Mesendoderm (in vitro differentiated cells): Measurements from ENCODE around the gene VEGFB.

Source experiments
- DNase-seq: peaks from one replicate; pipeline ENCODE4 v3.0.0; 2013
- H2AK5ac ChIP-seq: 2 replicates; pipeline ENCODE4 v1.6.1; 2013; ENCODE audit warnings: low read length, inconsistent platforms
- H2BK120ac ChIP-seq: 2 replicates; pipeline ENCODE4 v1.6.1; 2013; ENCODE audit warnings: low read depth, mild to moderate bottlenecking, low read length, moderate library complexity, mixed read lengths
- H2BK15ac ChIP-seq: replicated peaks from 2 replicates; pipeline ENCODE4 v1.6.1; 2013; ENCODE audit warnings: low read depth, mild to moderate bottlenecking, moderate library complexity
- H2BK5ac ChIP-seq: 2 replicates; pipeline ENCODE4 v1.6.1; 2013; ENCODE audit warnings: low read length, inconsistent platforms
- H3K18ac ChIP-seq: 2 replicates; pipeline ENCODE4 v1.6.1; 2013; ENCODE audit warnings: mild to moderate bottlenecking, low read length, mixed read lengths
- H3K23ac ChIP-seq: one replicate; pipeline ENCODE4 v1.6.1; 2013; ENCODE audit warnings: low read length
- H3K27ac ChIP-seq: 2 replicates; pipeline ENCODE4 v1.5.1; 2013; ENCODE audit warnings: low read depth, mild to moderate bottlenecking, inconsistent platforms, low read length, moderate library complexity
- H3K27me3 ChIP-seq: 2 replicates; pipeline ENCODE4 v1.6.1; 2013; ENCODE audit warnings: low read length, control low read depth, mild to moderate bottlenecking, inconsistent platforms; ENCODE audit not compliant: insufficient read depth, poor library complexity
- H3K36me3 ChIP-seq: 2 replicates; pipeline ENCODE4 v1.6.1; 2013; ENCODE audit warnings: low read length, inconsistent platforms; ENCODE audit not compliant: control insufficient read depth, insufficient read depth
- H3K4ac ChIP-seq: one replicate; pipeline ENCODE4 v1.6.1; 2013; ENCODE audit warnings: low read depth, mild to moderate bottlenecking, low read length, moderate library complexity
- H3K4me1 ChIP-seq: 2 replicates; pipeline ENCODE4 v1.6.1; 2013; ENCODE audit warnings: low read depth, low read length, inconsistent platforms; ENCODE audit not compliant: control insufficient read depth
- H3K4me2 ChIP-seq: 2 replicates; pipeline ENCODE4 v1.6.1; 2013; ENCODE audit warnings: low read length
- H3K4me3 ChIP-seq: 2 replicates; pipeline ENCODE4 v1.5.1; 2013; ENCODE audit warnings: mild to moderate bottlenecking, low read length
- H3K56ac ChIP-seq: one replicate; pipeline ENCODE4 v1.6.1; 2013; ENCODE audit warnings: low read length
- H3K79me1 ChIP-seq: 2 replicates; pipeline ENCODE4 v1.6.1; 2013; ENCODE audit warnings: low read length, inconsistent platforms
- H3K79me2 ChIP-seq: 2 replicates; pipeline ENCODE4 v1.6.1; 2013; ENCODE audit warnings: mild to moderate bottlenecking, low read length; ENCODE audit not compliant: control insufficient read depth, insufficient read depth
- H3K9ac ChIP-seq: 2 replicates; pipeline ENCODE4 v1.6.1; 2013; ENCODE audit warnings: low read length, inconsistent platforms
- H4K5ac ChIP-seq: one replicate; pipeline ENCODE4 v1.6.1; 2013; ENCODE audit warnings: low read length
- H4K8ac ChIP-seq: one replicate; pipeline ENCODE4 v1.6.1; 2013; ENCODE audit warnings: low read depth, mild to moderate bottlenecking, control low read depth, low read length, moderate library complexity
- WGBS: extraction: QIAGEN DNeasy Blood & Tissue Kit; methylation state at CpG from one replicate; pipeline ENCODE4 v1.1.7; 2013; ENCODE audit warnings: low lambda C conversion rate, missing lambda C conversion rate; ENCODE audit not compliant: insufficient coverage; ENCODE audit errors: extremely low coverage; 5-methylcytosine and 5-hydroxymethylcytosine counted together

VEGFB gene

GRCh38 chr11:64269540-64270220, 35.3 kb downstream of the VEGFB start:
- Histone ChIP-seq H2AK5ac (no peak overlapping the region), H4K8ac (no peak overlapping the region), H3K4me3 (peak overlapping the region; percentile 62), H2BK120ac (peak overlapping the region; percentile 14), H3K18ac (peak overlapping the region; percentile 81), H4K5ac (no peak overlapping the region), H3K4ac (peak overlapping the region; percentile 74), H3K4me2 (peak overlapping the region; percentile 94), H3K79me2 (no peaks in the 10 kb centered on the region), H3K23ac (no peak overlapping the region), H3K4me1 (peaks cover 5% of the 10 kb centered on the region), H3K27me3 (no peaks in the 10 kb centered on the region), H3K79me1 (no peaks in the 10 kb centered on the region), H3K56ac (peak overlapping the region; percentile 97), H3K27ac (peak overlapping the region; percentile 96), H3K9ac (peak overlapping the region; percentile 93), H2BK15ac (no peak overlapping the region), H3K36me3 (peaks cover 1% of the 10 kb centered on the region), H2BK5ac (peak overlapping the region; percentile 65)
- peak; percentile 100 for DNase-seq
- no CpG with 5 or more reads among the region's 58 CpGs for WGBS

GRCh38 chr11:64275031-64275800, 40.8 kb downstream of the VEGFB start:
- whole genome bisulfite sequencing = no CpG with 5 or more reads among the region's 15 CpGs
- Histone ChIP-seq H3K36me3 (no peaks in the 10 kb centered on the region), H3K27me3 (no peaks in the 10 kb centered on the region)

GRCh38 chr11:64275841-64276240, 41.5 kb downstream of the VEGFB start:
- Histone ChIP-seq H3K36me3 (no peaks in the 10 kb centered on the region), H2BK120ac (no peak overlapping the region), H3K23ac (no peak overlapping the region), H3K56ac (no peak overlapping the region), H3K4ac (no peak overlapping the region), H3K18ac (no peak overlapping the region), H3K4me1 (no peaks in the 10 kb centered on the region), H3K79me2 (no peaks in the 10 kb centered on the region), H3K27ac (no peak overlapping the region), H2BK5ac (no peak overlapping the region), H3K27me3 (no peaks in the 10 kb centered on the region), H2AK5ac (no peak overlapping the region), H4K5ac (no peak overlapping the region), H2BK15ac (no peak overlapping the region), H4K8ac (no peak overlapping the region), H3K9ac (no peak overlapping the region), H3K4me2 (no peak overlapping the region), H3K4me3 (no peak overlapping the region), H3K79me1 (no peaks in the 10 kb centered on the region)
- DNase-seq = no peak
- no CpG with 5 or more reads among the region's 2 CpGs for WGBS

More at GRCh38 chr11:64275031-64275800, 40.8 kb downstream of the VEGFB start:
- H3K27ac ChIP-seq = no peak overlapping the region
- no peak for DNase-seq
- no peak overlapping the region for H3K9ac ChIP-seq
- no peak overlapping the region for H4K5ac ChIP-seq
- H2AK5ac ChIP-seq = no peak overlapping the region
- no peaks in the 10 kb centered on the region for H3K79me1 ChIP-seq
- H3K4me1 ChIP-seq = no peaks in the 10 kb centered on the region
- no peak overlapping the region for H2BK5ac ChIP-seq
- no peak overlapping the region for H4K8ac ChIP-seq
- no peak overlapping the region for H2BK15ac ChIP-seq
- H3K79me2 ChIP-seq = no peaks in the 10 kb centered on the region
- no peak overlapping the region for H3K4me2 ChIP-seq
- no peak overlapping the region for H3K4ac ChIP-seq
- H3K18ac ChIP-seq = no peak overlapping the region
- no peak overlapping the region for H3K4me3 ChIP-seq
- peak overlapping the region; percentile 25 for H3K56ac ChIP-seq
- no peak overlapping the region for H2BK120ac ChIP-seq
- H3K23ac ChIP-seq = no peak overlapping the region

GRCh38 chr11:64276653-64277431, 42.5 kb downstream of the VEGFB start:
- H3K27me3 ChIP-seq = no peaks in the 10 kb centered on the region
- H2BK15ac ChIP-seq = no peak overlapping the region
- no peak overlapping the region for H2BK5ac ChIP-seq
- no peak overlapping the region for H3K9ac ChIP-seq
- DNase-seq = no peak
- H3K27ac ChIP-seq = no peak overlapping the region
- WGBS = no CpG with 5 or more reads among the region's 17 CpGs
- H3K4me2 ChIP-seq = no peak overlapping the region
- no peaks in the 10 kb centered on the region for H3K79me1 ChIP-seq
- H3K36me3 ChIP-seq = no peaks in the 10 kb centered on the region
- no peak overlapping the region for H3K56ac ChIP-seq
- no peak overlapping the region for H3K18ac ChIP-seq
- no peak overlapping the region for H4K8ac ChIP-seq
- no peak overlapping the region for H4K5ac ChIP-seq
- no peak overlapping the region for H2BK120ac ChIP-seq
- no peak overlapping the region for H3K23ac ChIP-seq
- no peaks in the 10 kb centered on the region for H3K4me1 ChIP-seq
- H2AK5ac ChIP-seq = no peak overlapping the region
- H3K4me3 ChIP-seq = no peak overlapping the region
- H3K4ac ChIP-seq = no peak overlapping the region
- H3K79me2 ChIP-seq = no peaks in the 10 kb centered on the region

GRCh38 chr11:64278576-64279190, 44.3 kb downstream of the VEGFB start:
- H3K79me2 ChIP-seq = no peaks in the 10 kb centered on the region
- no peak overlapping the region for H3K23ac ChIP-seq
- H3K27me3 ChIP-seq = no peaks in the 10 kb centered on the region
- H3K9ac ChIP-seq = no peak overlapping the region
- H3K56ac ChIP-seq = no peak overlapping the region
- no peak overlapping the region for H2BK120ac ChIP-seq
- no peak overlapping the region for H2BK15ac ChIP-seq
- H2AK5ac ChIP-seq = no peak overlapping the region
- no peak overlapping the region for H2BK5ac ChIP-seq
- H3K27ac ChIP-seq = no peak overlapping the region
- no CpG with 5 or more reads among the region's 8 CpGs for WGBS
- H3K36me3 ChIP-seq = no peaks in the 10 kb centered on the region
- H4K8ac ChIP-seq = no peak overlapping the region
- no peaks in the 10 kb centered on the region for H3K79me1 ChIP-seq
- H3K4ac ChIP-seq = no peak overlapping the region
- no peak overlapping the region for H3K4me3 ChIP-seq
- H4K5ac ChIP-seq = no peak overlapping the region
- no peak for DNase-seq
- no peak overlapping the region for H3K4me2 ChIP-seq
- no peaks in the 10 kb centered on the region for H3K4me1 ChIP-seq
- no peak overlapping the region for H3K18ac ChIP-seq
